ENCODE data around the gene PLXNA4.
A peak's percentile ranks its signal among the peaks of the same experiment; 100 is the strongest.

PLXNA4 gene

DNA sequence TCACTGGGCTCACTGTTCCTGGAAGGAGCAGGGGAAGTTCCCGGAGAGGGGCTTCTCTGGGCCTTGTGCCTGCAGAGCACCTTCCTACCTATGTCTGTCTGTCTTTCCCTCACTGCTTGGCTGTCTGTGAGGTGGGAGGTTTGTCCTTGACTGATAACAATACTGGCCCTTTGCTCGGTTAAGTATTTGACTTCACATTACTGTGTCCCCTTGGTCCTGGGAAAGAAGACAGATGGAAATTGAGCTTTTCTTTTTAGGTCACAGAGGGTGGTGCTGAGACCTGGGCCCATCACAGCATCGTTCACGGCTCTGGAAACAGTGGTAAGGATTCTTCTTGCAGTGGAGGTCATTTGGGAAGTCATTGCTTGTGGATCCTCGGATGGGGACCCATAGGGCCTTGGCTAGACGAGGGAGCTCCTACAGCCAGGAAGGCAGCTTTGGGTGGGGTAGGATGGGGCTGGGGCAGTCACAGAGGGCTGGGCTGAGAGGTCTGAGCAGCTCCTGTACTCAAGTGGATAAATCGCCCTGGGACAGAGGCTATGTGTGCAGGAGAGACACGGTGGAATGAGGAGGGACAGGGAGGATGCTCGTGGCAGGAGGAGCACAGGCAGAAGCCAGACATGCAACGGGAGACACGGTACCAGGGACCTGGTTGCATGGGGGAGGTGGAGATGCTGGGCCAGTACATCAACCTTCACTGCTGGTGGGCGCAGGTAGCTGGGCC, 450.2 kb downstream of the PLXNA4 start:
- DNase-seq (ENCODE audit: low spot score) = no peak

DNA sequence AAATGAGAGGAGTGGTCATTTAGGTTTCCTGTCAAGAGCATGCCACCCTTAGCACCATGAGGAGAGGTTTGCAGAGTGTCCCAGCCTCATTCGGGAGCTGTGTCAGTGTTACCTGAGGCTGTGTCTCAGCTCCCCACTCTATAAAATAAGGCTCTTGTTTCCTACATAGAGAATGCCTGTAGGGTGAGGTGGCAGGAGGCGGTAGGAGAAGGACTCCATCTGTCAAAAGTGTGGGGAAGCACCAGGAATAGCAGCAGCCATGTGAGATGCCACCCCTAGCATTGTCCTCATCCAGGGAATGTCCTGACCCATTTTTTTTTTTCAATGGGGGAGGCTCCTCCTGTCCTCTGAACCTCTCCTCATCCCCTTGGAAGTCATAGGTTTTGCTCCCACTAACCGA, 451.2 kb downstream of the PLXNA4 start:
- DNase-seq (ENCODE audit: low spot score) (no peak), FAIRE-seq (no peak)

More for the DNA sequence above, 450.2 kb downstream of the PLXNA4 start:
- FAIRE-seq = no peak

DNA sequence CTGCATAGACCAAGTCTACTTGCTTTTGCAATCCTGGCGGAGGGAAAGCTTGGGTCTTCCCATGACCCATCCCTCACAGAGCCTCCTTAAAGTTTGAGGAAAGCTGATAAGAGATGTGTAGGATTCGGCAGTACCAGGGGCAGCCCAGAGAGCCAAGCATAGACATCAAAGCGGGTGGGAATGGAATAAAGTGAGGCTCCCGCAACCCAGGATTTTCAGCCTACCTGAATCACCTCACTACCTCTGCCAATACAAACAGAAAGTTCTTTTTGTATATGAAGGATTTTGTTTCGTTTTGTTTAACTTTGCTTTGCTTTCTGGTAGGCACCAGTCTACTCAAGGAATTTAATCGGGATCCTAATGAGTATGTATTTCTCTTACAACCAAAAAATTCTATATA, 451.7 kb downstream of the PLXNA4 start:
- no peak for FAIRE-seq
- no peak for DNase-seq (ENCODE audit: low spot score)

DNA sequence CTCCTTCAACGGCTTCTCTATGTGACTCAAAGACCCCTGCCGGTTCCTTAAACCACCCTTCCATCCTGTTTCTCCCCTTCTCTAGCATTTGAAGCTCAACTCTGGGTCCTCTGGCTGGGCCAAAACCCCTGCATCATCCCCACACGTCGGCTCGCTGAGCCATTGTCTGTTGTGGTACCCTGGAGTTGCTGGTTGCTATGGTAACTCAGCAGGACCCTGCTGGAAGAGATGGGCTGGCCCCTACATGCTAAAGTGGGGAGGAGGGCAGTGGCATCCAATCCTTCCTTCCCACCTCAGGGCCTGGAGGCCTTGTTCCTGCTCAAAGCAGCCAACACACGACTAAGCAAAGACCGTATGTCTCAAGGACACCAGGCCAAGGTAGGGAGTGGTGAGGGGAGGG, 452.5 kb downstream of the PLXNA4 start:
- FAIRE-seq (no peak), DNase-seq (ENCODE audit: low spot score) (no peak)

DNA sequence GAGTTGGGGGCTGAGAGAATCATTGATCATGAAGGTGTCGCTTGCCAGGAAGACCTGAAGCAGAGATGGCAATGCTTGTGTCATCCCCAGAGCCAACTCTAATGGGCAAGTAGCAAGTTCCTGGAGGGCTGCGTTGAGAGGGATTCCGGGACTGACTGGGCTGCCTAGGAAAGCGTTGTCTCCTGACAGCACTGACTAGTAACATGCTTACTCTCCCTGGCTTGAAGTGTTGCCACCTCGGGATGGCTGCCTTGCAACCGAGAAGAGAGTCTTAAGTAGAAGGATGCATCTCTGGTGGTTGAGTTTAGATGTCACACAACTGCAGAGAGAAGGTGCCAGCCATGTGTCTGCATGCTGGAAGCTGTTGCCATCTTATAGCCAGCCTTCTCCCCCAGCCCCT, 453.4 kb downstream of the PLXNA4 start:
- no peak for FAIRE-seq
- DNase-seq (ENCODE audit: low spot score) = no peak

DNA sequence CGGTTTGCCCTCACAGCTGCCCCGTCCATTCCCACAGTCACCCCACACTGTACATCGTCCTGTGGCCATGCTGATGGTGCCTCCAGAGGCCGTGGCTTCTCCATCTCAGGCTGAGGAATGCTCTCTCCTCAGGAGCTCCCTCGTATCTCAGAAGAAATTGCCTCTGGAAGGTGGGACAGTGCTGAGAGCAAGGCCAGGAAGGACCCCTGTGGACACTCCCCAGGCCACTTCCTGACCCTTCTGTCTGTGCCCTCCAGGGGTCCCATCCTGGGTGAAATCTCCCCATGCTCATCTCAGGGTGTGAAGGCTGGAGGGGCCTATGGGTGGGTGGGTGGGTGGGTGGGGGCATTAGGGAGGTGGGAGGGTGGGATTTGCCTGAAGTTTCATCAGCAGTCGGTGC, 454.3 kb downstream of the PLXNA4 start:
- FAIRE-seq (no peak), DNase-seq (ENCODE audit: low spot score) (no peak)

DNA sequence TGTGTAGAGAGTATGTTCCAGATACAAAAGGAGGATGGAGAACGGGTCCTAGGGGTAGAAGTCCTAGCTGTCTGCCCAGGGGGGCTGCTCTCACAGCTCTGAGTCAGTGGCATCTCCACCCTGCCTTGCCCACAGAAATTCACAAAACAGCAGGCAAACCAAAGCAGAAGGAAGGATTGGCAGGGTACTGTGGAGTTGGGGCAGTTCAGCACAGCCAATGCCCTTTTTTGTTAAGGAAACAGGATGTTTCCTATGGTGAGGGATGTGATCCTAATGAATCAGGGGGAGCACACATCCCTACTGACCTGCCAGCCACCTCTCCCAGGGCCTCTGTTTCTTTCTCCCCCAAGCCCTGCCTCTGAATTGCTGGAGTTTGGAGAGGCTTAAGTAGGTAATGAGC, 457.6 kb downstream of the PLXNA4 start:
- FAIRE-seq = no peak

DNA sequence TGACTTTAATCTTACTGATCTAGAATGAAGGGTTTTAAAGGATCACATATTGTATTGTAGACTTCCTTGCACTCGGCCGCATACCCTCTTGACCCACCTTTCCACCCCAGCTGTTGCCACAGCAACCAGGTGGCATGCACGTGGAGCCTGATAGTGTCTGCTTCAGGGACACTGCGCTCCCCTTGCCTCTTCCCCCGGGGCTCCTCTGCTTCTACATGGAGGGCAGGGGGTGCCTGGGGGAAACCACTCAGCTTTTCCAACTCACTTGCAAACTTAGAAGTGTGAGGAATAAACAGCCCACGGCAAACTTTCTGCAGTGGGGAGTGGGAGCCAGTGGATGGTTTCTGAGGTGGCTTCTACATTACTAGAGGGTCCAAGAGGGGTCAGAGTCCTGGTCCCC, 458.6 kb downstream of the PLXNA4 start:
- FAIRE-seq (no peak), DNase-seq (ENCODE audit: low spot score) (no peak)

More for the DNA sequence above, 457.6 kb downstream of the PLXNA4 start:
- DNase-seq (ENCODE audit: low spot score) = no peak

DNA sequence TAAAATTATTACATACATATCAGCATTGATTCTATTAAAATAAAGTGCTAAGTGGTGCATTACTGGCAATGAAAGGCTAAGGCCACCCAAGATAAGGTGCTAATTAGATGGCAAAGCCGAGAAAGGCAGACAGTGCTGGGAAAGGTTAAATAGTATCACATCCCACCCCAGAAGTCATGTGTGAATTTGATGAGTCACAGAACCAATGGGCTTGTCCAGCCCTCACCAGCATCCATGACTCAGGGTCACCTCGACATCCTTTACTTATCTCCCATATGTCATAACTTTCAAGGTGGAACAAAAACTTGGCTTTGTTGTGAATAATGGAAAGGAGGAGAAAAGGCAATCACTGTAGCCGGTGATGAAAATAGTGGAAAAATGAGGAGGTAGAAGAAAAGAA, 459.1 kb downstream of the PLXNA4 start:
- FAIRE-seq (peak; percentile 89), DNase-seq (ENCODE audit: low spot score) (peak; percentile 70)

DNA sequence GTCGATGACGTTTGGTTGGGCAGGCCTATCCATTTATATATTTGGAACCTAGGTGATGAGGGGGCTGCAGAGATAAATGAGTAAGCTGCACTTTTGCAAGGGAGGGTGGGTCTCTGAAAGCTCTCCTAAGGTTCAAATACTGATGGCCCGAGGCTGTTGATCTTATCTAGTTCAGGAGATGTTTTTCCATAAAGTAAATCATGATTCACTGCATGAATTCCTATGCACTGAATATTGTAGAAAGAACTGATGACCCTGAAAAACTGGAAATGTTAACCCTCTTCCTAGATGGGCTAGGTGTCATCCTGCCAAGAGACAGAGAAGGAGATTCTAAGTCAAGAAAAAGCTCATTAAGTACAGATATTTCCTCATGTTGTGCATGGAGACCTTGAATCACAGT, 459.9 kb downstream of the PLXNA4 start:
- DNase-seq (ENCODE audit: low spot score) (peak; percentile 65), FAIRE-seq (peak; percentile 70)

DNA sequence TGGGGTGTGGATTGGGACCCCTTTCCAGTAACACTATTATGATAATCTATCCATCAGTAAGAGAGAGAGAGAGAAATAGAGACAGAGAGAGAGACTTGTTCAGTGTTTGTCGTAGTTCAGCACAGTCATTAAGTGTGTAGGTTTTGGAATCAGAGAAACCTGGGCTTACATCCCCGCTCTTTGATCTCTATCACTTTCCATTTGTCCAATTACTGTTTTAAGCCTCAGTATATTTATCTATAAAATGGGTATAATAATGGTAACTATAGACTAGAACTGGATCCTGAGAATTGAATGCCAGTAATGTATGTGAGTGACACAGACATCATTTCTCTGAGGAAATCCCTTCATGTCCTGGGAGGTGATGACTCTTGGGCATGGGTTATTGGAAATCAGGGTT, 460.5 kb downstream of the PLXNA4 start:
- DNase-seq (ENCODE audit: low spot score) (no peak), FAIRE-seq (no peak)

DNA sequence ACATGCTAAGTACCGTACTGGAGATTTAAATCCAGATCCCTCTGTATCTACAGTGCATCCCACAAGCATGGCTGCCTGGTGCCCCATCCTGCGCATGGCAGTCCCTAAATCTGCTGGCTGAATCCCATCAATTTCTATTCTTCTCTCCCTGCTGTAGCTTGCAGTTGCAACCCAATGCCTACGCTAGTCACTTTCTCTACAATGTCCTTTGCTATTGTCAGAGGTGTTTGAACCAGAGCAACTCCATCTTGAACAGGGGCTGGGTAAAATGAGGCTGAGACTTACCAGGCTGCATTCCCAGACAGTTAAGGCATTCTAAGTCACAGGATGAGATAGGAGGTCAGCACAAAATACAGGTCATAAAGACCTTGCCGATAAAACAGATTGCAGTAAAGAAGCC, 461.2 kb downstream of the PLXNA4 start:
- FAIRE-seq = no peak

DNA sequence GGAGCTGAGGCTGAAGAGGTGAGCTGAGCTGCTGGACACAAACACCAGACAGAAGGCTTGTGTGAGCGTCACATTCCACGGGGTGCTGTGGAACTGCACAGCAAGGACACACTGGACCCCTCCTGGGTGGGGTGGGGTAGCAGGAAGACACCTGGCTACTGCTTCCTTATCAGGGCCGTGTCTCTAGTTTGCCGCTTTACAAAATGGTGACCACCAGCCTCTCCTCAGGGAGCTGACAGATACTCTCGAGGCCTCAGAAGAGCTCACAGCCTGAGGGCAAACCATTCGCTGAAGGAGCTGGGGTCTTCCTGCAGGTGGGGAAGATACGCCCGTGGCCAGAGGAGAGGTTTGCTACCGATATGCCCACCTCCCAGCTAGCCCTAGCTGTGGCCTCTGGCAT, 461.9 kb downstream of the PLXNA4 start:
- no peak for DNase-seq (ENCODE audit: low spot score)
- FAIRE-seq = no peak

More for the DNA sequence above, 461.2 kb downstream of the PLXNA4 start:
- no peak for DNase-seq (ENCODE audit: low spot score)

DNA sequence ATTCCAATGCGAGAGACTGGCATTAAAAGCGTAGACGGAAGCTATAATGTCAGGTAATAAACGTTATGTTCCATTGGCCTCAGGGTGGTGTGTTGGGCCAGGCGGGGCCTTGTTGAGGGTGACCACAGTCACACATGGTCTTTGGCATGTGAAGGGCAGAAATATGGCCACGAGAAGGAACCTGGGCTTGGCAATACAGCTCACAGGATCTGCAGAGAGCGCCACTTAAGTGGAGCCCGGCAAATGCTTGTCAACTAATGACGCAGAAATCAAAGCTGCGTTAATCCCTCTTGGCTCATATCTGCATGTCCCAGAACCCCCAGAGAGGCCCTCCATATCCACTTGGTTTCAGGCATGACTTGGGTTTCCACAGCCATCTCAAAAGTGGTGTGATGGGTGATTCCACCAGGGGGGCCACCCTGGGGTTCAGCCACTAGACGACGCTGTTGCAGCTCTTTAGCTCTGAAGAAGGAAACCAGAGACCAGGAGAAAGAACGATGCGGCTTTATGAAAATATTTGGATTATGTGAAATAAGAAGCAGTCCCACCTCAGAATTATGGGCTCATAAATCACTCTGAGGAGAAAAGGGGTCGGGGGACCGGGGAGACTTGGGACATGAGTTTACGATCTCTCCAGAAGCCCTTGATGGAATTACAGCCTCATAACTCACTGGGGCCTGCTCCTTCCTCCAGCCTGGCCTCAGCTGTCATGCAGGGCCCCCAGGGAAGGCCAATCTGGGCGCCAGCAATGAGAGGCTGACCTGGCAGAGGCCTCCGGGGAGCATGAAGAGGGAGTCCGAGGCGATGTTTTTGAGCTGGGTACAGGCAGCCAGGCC, 462.5 kb downstream of the PLXNA4 start:
- DNase-seq (ENCODE audit: low spot score) = no peak
- FAIRE-seq = no peak

DNA sequence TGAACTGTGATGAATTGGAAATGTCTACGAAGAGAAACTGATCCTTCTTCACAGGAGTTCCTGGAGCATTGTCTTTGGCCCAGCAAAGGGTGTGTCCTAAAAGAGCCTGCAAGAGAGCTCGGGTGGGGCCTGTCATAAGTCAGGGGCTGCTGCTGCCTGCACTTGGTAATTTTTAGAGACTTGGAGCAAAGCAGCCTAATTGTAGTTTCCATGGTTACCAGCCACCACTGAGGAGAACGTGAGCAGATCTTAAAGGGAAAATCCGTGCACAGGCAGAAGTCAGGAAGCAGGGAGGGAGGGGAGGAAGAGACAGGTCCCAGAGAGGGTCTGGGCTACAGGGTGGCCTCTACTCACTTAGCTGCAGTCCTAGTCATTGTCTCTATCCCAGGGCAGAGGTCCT, 463.6 kb downstream of the PLXNA4 start:
- DNase-seq (ENCODE audit: low spot score) = no peak
- FAIRE-seq = no peak

DNA sequence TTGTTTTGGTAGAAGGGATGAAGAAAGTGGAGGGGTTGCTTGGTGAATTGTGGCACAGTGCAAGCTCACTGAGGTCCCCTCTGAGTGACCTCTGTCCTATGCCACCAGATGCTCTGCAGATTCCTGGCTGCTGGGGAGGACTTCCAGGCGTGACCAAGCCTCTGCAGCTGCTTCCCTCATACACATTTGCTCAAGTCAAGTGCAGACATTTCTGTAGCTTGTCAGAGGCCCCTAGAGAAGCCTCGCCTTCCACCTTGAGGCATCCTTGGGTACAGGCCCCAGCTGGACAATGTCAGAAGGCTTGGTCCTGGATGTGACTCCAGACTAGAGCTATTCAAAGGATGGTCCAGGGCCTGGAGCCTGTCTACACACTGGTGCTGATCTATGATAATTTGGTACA, 464.2 kb downstream of the PLXNA4 start:
- no peak for FAIRE-seq
- DNase-seq (ENCODE audit: low spot score) = no peak

DNA sequence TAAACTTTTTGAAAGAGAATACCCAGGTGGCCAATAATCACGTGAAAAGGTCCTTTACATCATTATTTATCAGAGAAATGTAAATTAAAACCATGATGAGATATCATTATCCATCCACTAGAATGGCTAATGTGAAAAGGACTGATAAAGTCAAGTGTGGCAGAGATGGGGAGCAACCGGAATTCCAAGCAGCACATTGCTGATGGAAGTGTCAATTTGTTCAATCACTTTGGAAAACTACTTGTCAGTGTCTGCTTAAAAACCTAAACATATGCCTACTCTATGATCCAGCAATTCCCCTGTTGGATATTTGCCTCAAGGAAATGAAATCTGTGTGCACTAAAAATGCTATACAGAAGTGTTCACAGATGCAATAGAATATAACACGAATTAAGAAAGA, 465.6 kb downstream of the PLXNA4 start:
- no peak for DNase-seq (ENCODE audit: low spot score)
- no peak for FAIRE-seq

DNA sequence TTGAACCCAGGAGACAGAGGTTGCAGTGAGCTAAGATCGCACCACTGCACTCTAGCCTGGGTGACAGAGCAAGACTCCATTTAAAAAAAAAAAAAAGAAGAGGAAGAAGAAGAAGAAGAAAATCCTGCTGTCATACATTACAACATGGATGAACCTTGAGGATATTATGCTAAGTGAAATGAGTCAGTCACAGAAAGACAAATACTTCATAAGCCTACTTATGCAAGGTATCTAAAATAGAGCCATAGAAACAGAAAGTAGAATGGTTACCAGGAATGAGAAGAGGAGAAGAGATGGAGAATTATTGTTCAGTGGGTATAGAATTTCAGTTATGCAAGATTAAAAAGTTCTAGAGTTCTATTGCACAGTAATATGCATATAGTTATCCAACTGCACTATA, 466.5 kb downstream of the PLXNA4 start:
- FAIRE-seq (no peak), DNase-seq (ENCODE audit: low spot score) (no peak)

DNA sequence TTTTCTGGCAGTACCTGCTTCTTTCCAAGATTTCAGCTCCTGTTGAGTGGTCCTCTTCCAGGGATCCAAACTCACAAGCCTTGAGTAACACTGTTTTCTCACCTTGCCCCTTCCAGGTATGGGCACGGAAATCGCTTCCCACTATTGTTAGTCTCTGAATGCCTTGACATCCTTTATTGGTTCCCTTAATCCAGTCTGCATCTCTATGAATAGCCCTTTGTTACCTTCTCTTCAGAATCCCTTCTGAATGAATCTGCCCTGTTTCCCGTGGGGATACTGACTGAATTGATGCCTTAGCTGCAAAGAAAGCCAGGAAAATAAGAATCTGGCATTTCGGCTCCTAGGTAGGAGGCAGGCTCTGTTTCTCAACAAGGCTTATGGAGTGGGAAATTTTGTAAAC, 467.7 kb downstream of the PLXNA4 start:
- no peak for DNase-seq (ENCODE audit: low spot score)
- no peak for FAIRE-seq

DNA sequence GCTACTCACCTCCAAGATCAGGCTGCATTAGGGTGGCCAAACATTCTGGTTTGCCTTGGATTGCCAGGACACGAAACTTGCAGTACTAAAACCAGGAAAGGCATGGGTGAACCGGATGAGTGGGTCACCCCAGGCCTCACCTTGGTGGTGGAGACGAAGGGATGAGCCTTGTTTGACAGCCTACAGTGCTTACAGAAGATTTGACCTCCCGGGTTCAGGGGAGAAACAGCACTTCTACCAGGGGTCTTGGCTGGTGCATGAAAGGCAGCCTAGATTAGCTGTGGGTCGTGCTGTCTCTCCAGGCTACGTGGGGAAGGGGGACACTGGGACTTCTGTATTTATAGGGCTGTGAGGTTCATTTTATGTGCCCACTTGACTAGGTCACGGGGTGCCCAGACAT, 469.8 kb downstream of the PLXNA4 start:
- DNase-seq (ENCODE audit: low spot score) (no peak), FAIRE-seq (no peak)

DNA sequence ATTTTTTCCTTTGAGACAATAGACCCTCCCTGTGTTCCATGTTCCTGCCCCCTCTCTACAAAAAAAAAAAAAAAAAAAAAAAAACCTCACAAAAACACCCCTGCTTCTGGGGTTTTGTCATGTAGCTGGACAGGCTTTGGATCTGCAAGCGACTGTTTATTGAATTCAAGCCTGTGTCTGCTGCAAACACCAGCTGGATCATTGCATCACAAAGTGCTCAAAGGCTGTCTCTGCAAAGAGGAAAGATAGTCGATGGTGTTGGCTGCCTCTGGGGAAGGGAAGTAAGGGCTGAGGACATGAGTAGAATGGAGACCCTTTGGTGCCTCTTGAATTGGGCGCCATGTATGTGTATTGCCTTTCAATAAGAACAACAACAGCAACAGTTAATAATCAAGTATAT, 471.2 kb downstream of the PLXNA4 start:
- FAIRE-seq (no peak), DNase-seq (ENCODE audit: low spot score) (no peak)

DNA sequence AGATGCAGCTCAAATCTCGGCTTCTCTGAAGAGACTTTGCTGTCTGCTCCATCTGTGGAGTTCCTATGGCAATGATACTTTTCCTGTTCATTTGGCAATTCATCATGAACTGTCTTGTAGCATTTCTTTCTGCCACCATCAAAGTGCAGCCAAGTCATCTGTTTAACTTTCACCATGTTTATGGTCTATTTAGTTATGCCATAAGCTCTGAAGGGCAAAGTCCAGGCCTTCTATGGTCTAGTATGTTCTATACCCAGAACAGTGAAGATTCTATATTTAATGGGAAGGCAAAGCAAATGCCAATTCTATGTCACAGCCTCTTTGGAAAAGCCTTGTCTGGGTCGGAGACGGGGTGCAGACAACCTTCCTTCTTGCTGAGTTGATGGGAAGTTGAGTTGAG, 472.6 kb downstream of the PLXNA4 start:
- FAIRE-seq (no peak), DNase-seq (ENCODE audit: low spot score) (no peak)

DNA sequence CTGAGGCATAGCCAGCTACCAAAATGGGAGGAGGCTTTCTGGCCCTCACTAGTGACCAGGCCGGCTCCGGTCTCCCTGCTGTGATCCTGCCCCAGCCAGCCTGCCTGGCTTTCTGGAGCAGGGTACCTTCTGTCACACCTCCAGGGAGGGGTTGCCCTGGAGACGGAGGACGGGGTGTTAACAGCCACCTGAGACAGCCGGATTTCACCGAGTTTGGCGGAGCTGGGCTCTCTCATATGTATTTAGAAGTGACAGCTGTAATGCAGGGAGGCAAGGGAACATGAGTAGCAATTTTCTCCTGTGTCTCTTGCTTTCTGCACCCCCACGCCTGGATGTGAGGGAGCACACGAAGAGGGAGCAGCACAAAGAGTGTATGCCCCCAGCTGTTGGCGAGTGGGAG, 473.3 kb downstream of the PLXNA4 start:
- no peak for DNase-seq (ENCODE audit: low spot score)
- FAIRE-seq = no peak

Measured in RCC 7860 (cell line).